Ramos (cell line): Measurements from ENCODE around the gene EMD.
"Not testable (repeated sequence)": the region's sequence is repeated elsewhere in the genome, so short reads cannot be mapped to it uniquely, and the experiment has no call there.

Experiments
- in situ Hi-C: fragments of 300-500 bp; cut with MboI; formaldehyde crosslinking; loops from one replicate; pipeline ENCODE4 v1.14.3; 2022; ENCODE audit warnings: low sequenced_read_pairs; ENCODE audit not compliant: unreplicated experiment

The EMD gene

GRCh38 chrX:154370300-154371016 is 8.6 kb upstream of the EMD start:
- in situ Hi-C loops = no loop called here

DNA sequence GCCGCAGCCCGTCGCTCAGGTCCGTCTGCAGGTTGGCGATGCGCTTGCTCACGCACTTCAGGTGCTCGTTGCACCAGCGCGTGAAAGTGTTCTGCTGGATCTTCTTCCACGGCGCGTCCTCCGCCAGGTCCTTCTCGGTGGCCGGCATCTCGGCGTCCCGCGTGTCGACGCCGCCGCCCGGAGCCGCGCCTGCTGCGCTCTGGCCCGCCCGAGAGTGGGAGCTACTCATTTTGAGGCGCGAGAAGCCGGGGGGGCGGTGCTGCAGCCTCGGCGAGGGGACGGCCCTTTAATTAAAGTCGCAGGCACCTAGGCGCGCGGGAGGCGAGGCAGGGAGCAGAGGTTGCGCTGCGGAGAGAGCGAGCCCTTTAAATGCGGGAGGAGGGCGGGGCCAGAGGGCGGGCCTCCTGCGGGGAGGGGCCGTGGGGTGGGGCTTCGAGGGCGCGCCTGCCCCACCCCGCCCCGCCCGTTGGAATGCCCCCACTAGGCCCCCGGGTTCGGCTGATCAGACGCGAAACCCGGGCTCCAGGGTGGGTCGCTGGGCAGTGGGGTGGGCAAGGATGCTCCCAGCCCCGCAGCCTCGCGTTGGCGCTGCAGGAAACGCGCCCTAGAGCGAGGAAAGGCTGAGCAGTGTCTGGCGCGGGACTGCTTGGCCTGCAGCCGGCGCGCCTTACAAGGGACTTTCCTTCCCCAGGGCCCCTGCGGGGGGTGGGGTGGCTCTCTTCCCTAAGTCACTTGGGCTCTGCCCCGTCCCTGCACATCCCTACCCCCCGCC is 7.9 kb upstream of the EMD start:
- in situ Hi-C loops = no loop called here

GRCh38 chrX:154371789-154372300 is 7.2 kb upstream of the EMD start:
- in situ Hi-C loops = no loop called here

GRCh38 chrX:154372612-154373022 is 6.5 kb upstream of the EMD start:
- in situ Hi-C loops = no loop called here

- in situ Hi-C loops = no loop called here
Measured at GRCh38 chrX:154373340-154374306, 5.5 kb upstream of the EMD start.

DNA sequence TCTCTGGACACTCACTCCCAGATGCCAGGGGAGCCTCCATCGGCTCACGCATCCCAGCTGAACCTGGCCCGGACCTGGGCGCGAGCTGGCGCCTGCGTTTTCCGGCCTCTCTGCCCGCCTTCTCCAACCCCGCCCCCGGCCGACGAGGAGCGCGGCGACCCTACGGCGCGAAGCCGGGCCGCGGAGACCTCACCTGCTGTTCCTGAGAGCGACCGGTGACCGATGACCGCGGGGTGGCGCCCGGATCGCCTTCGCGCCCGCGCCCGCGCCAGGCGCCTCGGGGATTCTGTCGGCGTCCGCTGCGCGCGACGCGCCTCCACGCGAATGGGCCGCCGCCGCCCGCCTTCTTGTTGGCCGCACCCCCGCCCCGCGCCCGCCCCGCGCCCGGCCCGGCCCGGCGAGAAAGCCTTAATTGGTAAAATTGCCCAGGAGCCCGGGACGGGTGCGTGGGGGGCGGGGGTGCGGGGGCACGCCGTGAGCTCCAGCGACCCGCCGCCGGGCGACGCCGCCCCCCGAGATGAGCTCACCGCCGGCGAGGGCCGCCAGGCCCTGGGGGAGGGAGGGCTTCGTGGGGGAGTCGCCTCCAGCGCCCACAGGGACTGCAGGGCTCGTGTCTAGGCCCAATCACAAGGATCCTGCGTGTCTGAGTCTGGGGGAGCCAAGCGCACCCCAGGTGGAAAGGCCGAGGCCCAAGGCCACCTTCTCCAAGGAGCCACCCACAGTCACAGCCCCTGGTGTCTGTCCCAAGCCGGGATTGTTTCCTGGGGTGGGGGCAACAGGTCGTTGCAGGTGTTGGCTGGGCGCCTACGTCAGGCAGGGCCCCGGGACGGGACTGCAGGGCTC is 4.6 kb upstream of the EMD start, which contains the start of gene FLNA:
Gene FLNA, minus strand, starts transcription at position 322 of the 843 bp plus-strand sequence. CDS start 3,389 bp downstream, outside the sequence.
- in situ Hi-C loops = no loop called here

GRCh38 chrX:154375156-154375504 is 4.0 kb upstream of the EMD start:
- in situ Hi-C loops = no loop called here

DNA sequence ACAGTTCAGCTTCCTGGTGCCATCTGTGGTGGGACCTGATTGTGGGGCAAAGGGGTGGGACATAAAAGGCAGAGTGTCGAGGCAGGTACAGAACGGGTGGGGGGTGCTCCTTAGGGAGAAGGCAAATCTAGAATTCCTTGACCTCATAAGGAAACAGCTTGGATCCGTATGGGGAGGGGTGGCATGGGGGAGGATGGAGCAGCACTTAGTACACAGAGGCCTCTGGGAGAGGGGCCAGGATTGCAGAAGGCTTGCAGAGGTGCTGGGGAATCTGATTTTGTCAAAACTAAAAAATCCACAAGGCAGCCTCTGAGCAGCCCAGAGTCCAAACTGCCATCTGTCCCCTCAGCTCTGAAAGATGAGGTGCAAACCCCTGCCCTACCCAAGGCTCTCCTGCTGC is 2.3 kb upstream of the EMD start:
- in situ Hi-C loops = no loop called here

GRCh38 chrX:154378059-154378798 is 866 bp upstream of the EMD start:
- in situ Hi-C loops = no loop called here

GRCh38 chrX:154379569-154379951 is 465 bp downstream of the EMD start:
- in situ Hi-C loops = no loop called here

DNA sequence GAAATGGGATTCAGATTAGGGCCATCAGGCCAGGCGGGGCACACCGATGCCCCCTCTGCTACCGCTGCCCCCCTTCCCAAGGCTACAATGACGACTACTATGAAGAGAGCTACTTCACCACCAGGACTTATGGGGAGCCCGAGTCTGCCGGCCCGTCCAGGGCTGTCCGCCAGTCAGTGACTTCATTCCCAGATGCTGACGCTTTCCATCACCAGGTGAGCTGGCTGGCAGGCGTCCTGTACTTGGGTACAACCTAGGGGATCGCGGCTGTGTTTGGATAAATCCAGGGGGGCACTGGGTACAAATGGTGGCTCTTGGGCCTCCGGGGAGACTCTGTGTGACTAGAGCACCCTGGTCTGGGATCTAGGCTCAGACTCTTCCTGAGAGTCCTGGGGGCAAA is 1.1 kb downstream of the EMD start:
- in situ Hi-C loops = no loop called here

DNA sequence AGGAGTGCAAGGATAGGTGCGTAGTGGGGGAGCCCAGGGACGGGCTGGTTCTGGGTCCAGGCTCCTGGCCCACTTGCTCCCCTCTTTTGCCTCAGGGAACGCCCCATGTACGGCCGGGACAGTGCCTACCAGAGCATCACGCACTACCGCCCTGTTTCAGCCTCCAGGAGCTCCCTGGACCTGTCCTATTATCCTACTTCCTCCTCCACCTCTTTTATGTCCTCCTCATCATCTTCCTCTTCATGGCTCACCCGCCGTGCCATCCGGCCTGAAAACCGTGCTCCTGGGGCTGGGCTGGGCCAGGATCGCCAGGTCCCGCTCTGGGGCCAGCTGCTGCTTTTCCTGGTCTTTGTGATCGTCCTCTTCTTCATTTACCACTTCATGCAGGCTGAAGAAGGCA is 1.7 kb downstream of the EMD start:
- in situ Hi-C loops = no loop called here

- in situ Hi-C loops = no loop called here
Measured at GRCh38 chrX:154381271-154381670, 2.2 kb downstream of the EMD start.

DNA sequence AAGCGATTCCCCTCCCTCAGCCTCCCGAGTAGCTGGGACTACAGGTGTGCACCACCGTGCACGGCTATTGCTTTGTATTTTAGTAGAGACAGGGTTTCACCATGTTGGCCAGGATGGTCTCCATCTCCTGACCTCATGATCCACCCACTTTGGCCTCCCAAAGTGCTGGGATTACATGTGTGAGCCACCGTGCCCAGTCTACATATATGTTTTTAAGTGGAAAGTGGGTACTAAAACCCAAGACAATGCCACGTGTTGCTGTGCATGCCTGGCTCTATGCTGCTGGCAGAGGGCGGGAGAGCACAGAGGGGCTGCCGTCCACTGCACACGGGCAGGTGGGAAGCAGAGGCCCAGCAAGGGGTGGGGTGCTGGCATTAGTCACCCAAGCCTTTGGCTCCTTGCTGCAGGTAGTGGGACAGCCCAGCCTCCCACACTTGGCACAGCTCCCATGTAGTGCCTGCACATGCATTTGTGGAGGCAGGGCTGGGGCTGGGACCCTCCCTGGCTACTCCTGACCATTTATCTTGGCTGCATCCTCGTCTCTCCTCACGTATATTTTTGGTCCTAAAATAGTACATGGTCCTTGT is 3.5 kb downstream of the EMD start:
- in situ Hi-C loops = no loop called here

DNA sequence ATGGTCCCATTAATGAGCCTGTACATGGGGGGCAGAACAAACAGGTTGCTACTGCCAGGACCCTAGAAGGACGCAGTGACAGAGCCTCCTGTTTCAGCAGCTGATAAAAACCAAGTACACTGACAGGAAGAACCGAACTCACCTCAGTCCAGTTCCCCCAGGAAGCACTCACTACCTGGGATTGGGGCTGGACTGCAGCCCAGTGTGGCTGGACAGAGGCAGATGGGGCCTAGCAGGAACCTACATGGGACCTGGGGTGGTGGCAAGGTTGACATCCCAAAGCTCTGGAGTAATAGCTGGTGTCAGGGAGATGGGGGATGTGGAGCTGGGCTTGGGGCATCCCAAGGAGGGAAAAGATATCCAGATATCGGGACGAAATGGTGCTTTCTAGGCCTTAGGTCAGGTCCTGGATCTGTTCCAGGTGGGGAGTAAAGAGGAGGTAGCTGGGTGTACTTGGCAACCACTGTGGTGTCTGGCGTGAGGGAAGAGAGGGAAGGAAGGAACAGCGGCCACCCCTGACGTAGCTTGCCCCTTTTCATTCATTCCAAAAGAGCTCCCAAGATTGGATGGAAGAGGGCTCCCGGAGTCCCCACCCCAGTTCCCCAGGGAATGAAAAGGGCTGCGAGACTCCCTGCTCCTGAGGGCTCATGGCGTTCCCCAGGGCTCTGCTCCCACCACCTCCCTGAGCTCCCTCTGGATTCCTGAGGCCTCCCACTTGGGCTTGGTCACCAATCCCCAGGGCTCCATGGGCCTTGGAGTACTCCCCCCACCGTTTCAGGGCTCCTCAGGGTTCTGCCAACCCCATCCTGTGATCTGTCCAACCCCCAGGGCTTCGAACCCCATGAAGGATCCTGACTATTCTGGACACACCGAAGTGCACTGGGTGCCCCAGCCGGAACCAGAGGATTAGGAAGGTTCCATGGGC is 4.5 kb downstream of the EMD start:
- in situ Hi-C loops = no loop called here

DNA sequence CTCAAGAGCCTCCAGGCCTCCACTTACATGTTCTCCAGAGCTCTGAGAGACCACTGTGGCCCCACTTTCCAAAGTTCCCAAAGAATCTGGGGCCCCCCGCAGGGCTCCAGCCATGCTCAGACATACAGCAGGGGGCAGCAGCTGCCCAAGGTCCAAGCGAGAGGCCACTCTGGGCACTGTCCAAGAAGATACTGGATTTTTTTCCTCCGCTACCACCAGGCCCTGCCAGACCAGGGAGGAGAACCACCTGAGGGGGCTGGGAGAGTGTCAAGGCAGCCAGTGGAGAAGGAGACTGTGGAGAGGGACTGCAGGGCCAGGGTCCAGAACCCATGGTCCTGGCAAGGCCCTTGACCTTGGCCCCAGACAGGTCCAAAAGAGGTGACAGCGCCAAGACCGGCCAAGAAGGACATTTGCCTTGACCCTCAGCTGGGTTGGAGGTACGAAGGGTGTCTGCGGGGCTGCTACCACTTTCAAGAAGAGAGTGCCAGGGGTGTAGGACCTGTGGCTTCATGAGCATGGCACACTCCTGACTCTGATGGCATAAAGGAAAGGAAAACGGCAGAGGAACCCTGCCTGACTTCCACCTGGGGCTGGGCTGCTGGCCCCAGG is 5.3 kb downstream of the EMD start:
- in situ Hi-C loops = no loop called here

DNA sequence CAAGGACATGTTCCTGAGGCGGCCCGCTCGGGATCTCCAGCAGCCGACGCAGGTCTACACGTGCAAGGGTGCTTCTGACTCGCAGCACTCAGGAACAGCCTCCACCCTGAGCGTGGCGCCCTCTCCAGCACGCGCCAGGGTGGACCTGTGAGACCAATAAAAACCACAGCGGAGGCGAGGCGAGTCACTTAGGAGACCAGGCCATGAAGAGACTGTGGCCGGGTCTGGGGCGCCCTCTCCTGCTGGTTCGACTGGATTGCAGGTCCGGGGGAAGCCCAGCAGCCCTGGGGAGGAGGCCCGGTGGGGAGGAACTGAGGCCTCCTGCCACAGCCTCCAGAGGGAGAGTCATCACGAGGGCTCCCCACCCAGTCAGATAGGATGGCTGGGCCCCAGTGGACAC is 9.0 kb downstream of the EMD start:
- in situ Hi-C loops = not testable (repeated sequence)
